Heart left ventricle (tissue), 16 donors: ENCODE measurements around the gene TEKT1. TPM values are rescaled to one million over a fixed set of nuclear protein-coding genes. Genes with fewer than 3 reads are reported as not detected.

Experiments used
- ATAC-seq, 4 donors: fragments of 200-7000 bp; cut with Tn5 transposase; one replicate each; pipeline ENCODE4 v1.9.1; 2020 to 2022; ENCODE audit warnings: moderate library complexity in 4 of 4, mild to moderate bottlenecking in 3 of 4, moderate number of reproducible peaks in 1 of 4
- DNase-seq, 5 donors: peaks; one replicate each; pipeline ENCODE4 v3.0.0-alpha.2; 2020
- H3K27ac ChIP-seq, 12 donors: fragments of 200-600 bp; sonication (generic) in 4 of 12; one replicate each; pipeline versions ENCODE4 v1.5.0 to v1.8.0; 2016 to 2022; ENCODE audit warnings: mild to moderate bottlenecking in 2 of 12
- H3K27me3 ChIP-seq, 9 donors: fragments of 200-600 bp; sonication (generic) in 2 of 9; one replicate each; pipeline versions ENCODE4 v1.5.1 to v1.8.0; 2016 to 2022; ENCODE audit warnings: mild to moderate bottlenecking in 3 of 9
- H3K36me3 ChIP-seq, 9 donors: fragments of 200-600 bp; sonication (generic) in 2 of 9; one replicate each; pipeline versions ENCODE4 v1.5.0 to v1.8.0; 2018 to 2022; ENCODE audit warnings: mild to moderate bottlenecking in 2 of 9
- H3K4me1 ChIP-seq, 12 donors: fragments of 200-600 bp; sonication (generic) in 4 of 12; one replicate each; pipeline versions ENCODE4 v1.5.0 to v1.8.0; 2016 to 2022; ENCODE audit warnings: mild to moderate bottlenecking in 3 of 12
- H3K4me3 ChIP-seq, 12 donors: fragments of 200-600 bp; sonication (generic) in 4 of 12; one replicate each; pipeline versions ENCODE4 v1.5.0 to v1.8.0; 2017 to 2022; ENCODE audit warnings: mild to moderate bottlenecking in 9 of 12, moderate library complexity in 4 of 12
- H3K9me3 ChIP-seq, 12 donors: fragments of 200-600 bp; sonication (generic) in 4 of 12; one replicate each; pipeline versions ENCODE4 v1.5.0 to v1.8.0; 2016 to 2022; ENCODE audit warnings: mild to moderate bottlenecking in 1 of 12
- CTCF ChIP-seq, 12 donors: fragments of 200-600 bp; sonication (generic) in 4 of 12; IDR thresholded peaks; one replicate each; pipeline versions ENCODE4 v1.5.0 to v1.8.0; 2018 to 2022; ENCODE audit warnings: antibody characterized with exemption in 12 of 12, mild to moderate bottlenecking in 5 of 12
- POLR2A ChIP-seq, 2 donors: fragments of 450-650 bp; IDR thresholded peaks; one replicate each; pipeline ENCODE4 v1.6.1; 2017; ENCODE audit warnings: antibody characterized with exemption in 2 of 2, mild to moderate bottlenecking in 2 of 2, moderate library complexity in 2 of 2
- WGBS, 4 donors: extraction: QIAGEN DNeasy Blood & Tissue Kit in 2 of 4; methylation state at CpG; one replicate each; pipeline versions ENCODE4 v1.1.5 to v1.1.7; 2013 to 2018; 5-methylcytosine and 5-hydroxymethylcytosine counted together
- intact Hi-C, 10 donors: fragments of 100-400 bp; cut with DNase I; formaldehyde crosslinking; loops; one replicate each; pipeline versions ENCODE4 v1.11.1 to v1.14.2; 2022
- polyA plus RNA-seq, 2 donors: library from polyadenylated mRNA; stranded (reverse); fragments of 200-250 nt; gene quantifications; one replicate each; pipeline ENCODE4 v1.2.3, GENCODE V29; 2013
- total RNA-seq, 9 donors: library from RNA; depleted of rRNA in 2 of 9; stranded (reverse); fragments of >200 nt in 2 of 9; fragmentation: NEBNext Ultra II Directional in 3 of 9; extraction: Animal tissue kit (Norgen Biotek cat#: 25700) in 3 of 9; gene quantifications; one replicate each; pipeline versions ENCODE4 v1.1.0 to v1.2.4, GENCODE V29; 2016 to 2023
- donor health status: ischemic (EF 13 %, LVEDD 7.1; RV severe dilation, severe dysfunction).
- donor health status: healthy with polysubstance abuse.
- donor health status: DM: no; HTN: yes; CAD: no.
- donor health status: DM: no; HTN: no; CAD: no.
- donor health status: ischemic (EF 25% LVEDD 6.9; RV normal size, moderate dysfunction).
- donor health status: ischemic (EF 25% LVEDD 5.7; RV mildly dilated, moderate dysfunction).
- donor health status: healthy.
- donor health status: DM: yes; HTN: yes; CAD: no.
- donor health status: ischemic (EF 35%, LVEDD 5.7; RV mildly dilated, moderate dysfunction).
- donor health status: nonischemic (EF 11% LVEDD 7.7; RV severe dilation, severe dysfunction).
- donor health status: DM: yes; HTN: yes; CAD: no.
- donor health status: PGD.
- donor health status: ischemic (EF 29% LVEDD 5.4; RV normal size, mild dysfunction).
- donor health status: nonischemic (EF 23%, LVEDD 6.1; RV moderate dilation, normal function).

The TEKT1 gene
- total and polyA plus RNA-seq, 11 donors, result not detected

GRCh38 chr17:6787081-6787693 is 44.3 kb downstream of the TEKT1 start:
- Histone ChIP-seq H3K27ac (no peak overlapping the region), H3K36me3 (no peaks in the 10 kb centered on the region), H3K9me3 (peaks cover 0 to 38% (median 3%) of the 10 kb centered on the region in 12 donors), H3K4me3 (no peak overlapping the region), H3K27me3 (peaks cover 0 to 19% (median 4%) of the 10 kb centered on the region in 9 donors), H3K4me1 (no peaks in the 10 kb centered on the region)
- no peak for TF ChIP-seq POLR2A (IDR thresholded peaks at IDR 0.05)
- no peak for TF ChIP-seq CTCF (IDR thresholded peaks at IDR 0.05)
- 61 to 72% (median 66%) methylated on average over 10 of the region's 10 CpGs for WGBS, 4 donors
- DNase-seq, result no peak
- no peak for ATAC-seq
- intact Hi-C loops, result no loop called here

- Histone ChIP-seq H3K9me3 (peaks cover 0 to 41% (median 3%) of the 10 kb centered on the region in 12 donors), H3K4me1 (no peaks in the 10 kb centered on the region), H3K27ac (no peak overlapping the region), H3K4me3 (no peak overlapping the region), H3K27me3 (peaks cover 0 to 16% (median 4%) of the 10 kb centered on the region in 9 donors), H3K36me3 (no peaks in the 10 kb centered on the region)
- ATAC-seq (peak in 1 of 4 donors; percentile 69), DNase-seq (no peak)
- intact Hi-C loops, result no loop called here
- WGBS, 4 donors, result 54 to 58% (median 55%) methylated on average over 8 of the region's 8 CpGs
- TF ChIP-seq POLR2A (IDR thresholded peaks at IDR 0.05) (no peak), CTCF (IDR thresholded peaks at IDR 0.05) (no peak)
Observed at GRCh38 chr17:6786618-6787017, 44.9 kb downstream of the TEKT1 start.

- TF ChIP-seq CTCF (IDR thresholded peaks at IDR 0.05) (no peak), POLR2A (IDR thresholded peaks at IDR 0.05) (no peak)
- peaks cover 0 to 12% (median 0%) of the 10 kb centered on the region in 9 donors for H3K27me3 ChIP-seq
- peaks cover 0 to 47% (median 3%) of the 10 kb centered on the region in 12 donors for H3K9me3 ChIP-seq
- WGBS, 4 donors, result 84 to 93% (median 89%) methylated on average over 4 of the region's 4 CpGs
- DNase-seq (no peak), ATAC-seq (no peak)
- H3K4me1 ChIP-seq, result no peaks in the 10 kb centered on the region
- intact Hi-C loops, result no loop called here
- H3K27ac ChIP-seq, result no peak overlapping the region
- H3K36me3 ChIP-seq, result no peaks in the 10 kb centered on the region
- H3K4me3 ChIP-seq, result no peak overlapping the region
Observed at GRCh38 chr17:6782244-6782643, 49.3 kb downstream of the TEKT1 start.

GRCh38 chr17:6780886-6781285 is 50.6 kb downstream of the TEKT1 start:
- 57 to 68% (median 61%) methylated on average over 3 of the region's 3 CpGs for WGBS, 4 donors
- Histone ChIP-seq H3K4me1 (peaks cover 0 to 5% (median 0%) of the 10 kb centered on the region in 12 donors), H3K27me3 (peaks cover 0 to 24% (median 0%) of the 10 kb centered on the region in 9 donors), H3K27ac (no peak overlapping the region), H3K36me3 (no peaks in the 10 kb centered on the region), H3K9me3 (peaks cover 0 to 45% (median 3%) of the 10 kb centered on the region in 12 donors), H3K4me3 (no peak overlapping the region)
- TF ChIP-seq CTCF (IDR thresholded peaks at IDR 0.05), result no peak
- no peak for TF ChIP-seq POLR2A (IDR thresholded peaks at IDR 0.05)
- DNase-seq (no peak), ATAC-seq (no peak)
- intact Hi-C loops, result no loop called here
